GM18499 (cell line): ENCODE data around the gene FGF12.
"Not testable (repeated sequence)": the region's sequence is repeated elsewhere in the genome, so short reads cannot be mapped to it uniquely, and the experiment has no call there.

ENCODE experiments used
- ATAC-seq: cut with Tn5 transposase; IDR thresholded peaks from one replicate; pipeline ENCODE4 v1.9.1; 2021; ENCODE audit warnings: moderate number of reproducible peaks; ENCODE audit not compliant: insufficient read depth, unreplicated experiment

FGF12 gene

GRCh38 chr3:192607798-192608197, 119.5 kb downstream of the FGF12 start:
- ATAC-seq: no peak

- no peak for ATAC-seq
Observed at GRCh38 chr3:192597913-192598312, 129.4 kb downstream of the FGF12 start.

- no peak for ATAC-seq
Observed at GRCh38 chr3:192597506-192597905, 129.8 kb downstream of the FGF12 start.

GRCh38 chr3:192578729-192579128, 148.6 kb downstream of the FGF12 start:
- ATAC-seq: no peak

- ATAC-seq: no peak
Observed at GRCh38 chr3:192577811-192578210, 149.5 kb downstream of the FGF12 start.

- no peak for ATAC-seq
Observed at GRCh38 chr3:192577271-192577670, 150.1 kb downstream of the FGF12 start.

GRCh38 chr3:192576704-192577103, 150.6 kb downstream of the FGF12 start:
- not testable (repeated sequence) for ATAC-seq

GRCh38 chr3:192575879-192576506, 151.3 kb downstream of the FGF12 start:
- no peak for ATAC-seq

- no peak for ATAC-seq
Observed at GRCh38 chr3:192573240-192573639, 154.1 kb downstream of the FGF12 start.

GRCh38 chr3:192570821-192571791, 156.2 kb downstream of the FGF12 start:
- ATAC-seq: no peak

GRCh38 chr3:192570315-192570714, 157.0 kb downstream of the FGF12 start:
- ATAC-seq: no peak

- ATAC-seq: peak; percentile 83
Observed at GRCh38 chr3:192566706-192567290, 160.5 kb downstream of the FGF12 start.

GRCh38 chr3:192564611-192565010, 162.7 kb downstream of the FGF12 start:
- no peak for ATAC-seq

GRCh38 chr3:192563417-192563816, 163.9 kb downstream of the FGF12 start:
- ATAC-seq: no peak

- no peak for ATAC-seq
Observed at GRCh38 chr3:192553707-192554106, 173.6 kb downstream of the FGF12 start.

- no peak for ATAC-seq
Observed at GRCh38 chr3:192550356-192550755, 177.0 kb downstream of the FGF12 start.

- ATAC-seq: no peak
Observed at GRCh38 chr3:192545333-192545732, 182.0 kb downstream of the FGF12 start.

- ATAC-seq: no peak
Observed at GRCh38 chr3:192543163-192543562, 184.2 kb downstream of the FGF12 start.

GRCh38 chr3:192516820-192517219, 210.5 kb downstream of the FGF12 start:
- ATAC-seq: no peak

- ATAC-seq: no peak
Observed at GRCh38 chr3:192515664-192516045, 211.7 kb downstream of the FGF12 start.
